CD4-positive, CD25-positive, alpha-beta regulatory T cell (primary cell): ENCODE results near the gene PTPN9. TPM values are rescaled to one million over a fixed set of nuclear protein-coding genes. Genes with fewer than 3 reads are reported as not detected.
A peak's percentile ranks its signal among the peaks of the same experiment; 100 is the strongest.
"Not testable (repeated sequence)": the region's sequence is repeated elsewhere in the genome, so short reads cannot be mapped to it uniquely, and the experiment has no call there.

Source experiments
- ATAC-seq, 2 donors: fragments of 150-1000 bp; cut with Tn5 transposase; one replicate each; pipeline ENCODE4 v1.10.0; 2021; ENCODE audit warnings: low read depth in 2 of 2, moderate number of reproducible peaks in 2 of 2, moderate library complexity in 1 of 2
- DNase-seq, 3 donors: peaks; one replicate each; pipeline versions ENCODE4 v3.0.0 to v3.0.0-alpha.2; 2012 to 2022; ENCODE audit warnings: mixed read lengths in 1 of 3
- H3K27ac ChIP-seq: one replicate; pipeline ENCODE4 v1.7.0; 2013; ENCODE audit warnings: mild to moderate bottlenecking, low read length; ENCODE audit not compliant: insufficient read depth, poor library complexity, severe bottlenecking
- H3K27me3 ChIP-seq: one replicate; pipeline ENCODE4 v1.7.0; 2013; ENCODE audit warnings: low read length; ENCODE audit not compliant: control insufficient read depth, insufficient read depth
- H3K36me3 ChIP-seq: one replicate; pipeline ENCODE4 v1.7.0; 2013; ENCODE audit warnings: mild to moderate bottlenecking, low read length, moderate library complexity; ENCODE audit not compliant: control insufficient read depth, insufficient read depth
- H3K4me1 ChIP-seq: 2 replicates; pipeline ENCODE4 v1.7.0; 2013; ENCODE audit warnings: mild to moderate bottlenecking, low read length; ENCODE audit not compliant: insufficient read depth, control insufficient read depth, poor library complexity, severe bottlenecking
- H3K4me3 ChIP-seq: one replicate; pipeline ENCODE4 v1.7.0; 2013; ENCODE audit warnings: low read depth, mild to moderate bottlenecking, low read length, moderate library complexity
- H3K9me3 ChIP-seq, 2 experiments: 1 replicate in 1 of 2; 2 replicates in 1 of 2; pipeline ENCODE4 v1.7.0; 2013; ENCODE audit warnings: low read length in 2 of 2, mild to moderate bottlenecking in 1 of 2, moderate library complexity in 1 of 2; ENCODE audit not compliant: control insufficient read depth in 2 of 2
- H3K27ac Mint-ChIP-seq, 3 donors: one replicate each; pipeline ENCODE4 v1.8.0; 2020 to 2022; ENCODE audit warnings: mild to moderate bottlenecking in 3 of 3, mixed read lengths in 3 of 3, moderate library complexity in 2 of 3
- H3K27me3 Mint-ChIP-seq: one replicate; pipeline ENCODE4 v1.8.0; 2022; ENCODE audit warnings: mild to moderate bottlenecking, mixed read lengths
- H3K36me3 Mint-ChIP-seq: one replicate; pipeline ENCODE4 v1.8.0; 2020; ENCODE audit warnings: mixed read lengths
- H3K4me1 Mint-ChIP-seq, 4 donors: one replicate each; pipeline ENCODE4 v1.8.0; 2020 to 2022; ENCODE audit warnings: mixed read lengths in 4 of 4, mild to moderate bottlenecking in 1 of 4
- H3K4me3 Mint-ChIP-seq, 4 donors: one replicate each; pipeline ENCODE4 v1.8.0; 2020 to 2022; ENCODE audit warnings: mild to moderate bottlenecking in 4 of 4, mixed read lengths in 4 of 4, moderate library complexity in 3 of 4
- H3K9me3 Mint-ChIP-seq, 7 donors: one replicate each; pipeline ENCODE4 v1.8.0; 2020 to 2022; ENCODE audit warnings: mixed read lengths in 7 of 7, mild to moderate bottlenecking in 3 of 7, moderate library complexity in 2 of 7
- polyA plus RNA-seq, 4 donors: library from polyadenylated mRNA; unstranded; fragments of 300-500 nt; fragmentation: Illumina TruSeq; gene quantifications; one replicate each; pipeline ENCODE4 v1.2.3, GENCODE V29; 2021
- total RNA-seq: library from RNA; stranded (reverse); gene quantifications from one replicate; pipeline ENCODE4 v1.2.3, GENCODE V29; 2022

The PTPN9 gene
- total and polyA plus RNA-seq, 5 donors from 2014 or later, result 18.3 to 29.8 (median 24.4) TPM

- DNase-seq, H3K27me3 ChIP-seq, H3K4me3 Mint-ChIP-seq, H3K36me3 Mint-ChIP-seq, H3K27ac ChIP-seq, H3K9me3 ChIP-seq, ATAC-seq, H3K4me1 ChIP-seq, H3K36me3 ChIP-seq, H3K27me3 Mint-ChIP-seq, H3K27ac Mint-ChIP-seq, H3K9me3 Mint-ChIP-seq, H3K4me3 ChIP-seq: not testable (repeated sequence)
- H3K4me1 Mint-ChIP-seq, result peaks cover 8 to 18% (median 11%) of the 10 kb centered on the region in 4 donors
Observed at GRCh38 chr15:75559360-75559759, 19.8 kb downstream of the PTPN9 start.

- not testable (repeated sequence) for H3K9me3 ChIP-seq, H3K27me3 ChIP-seq, DNase-seq, H3K27ac Mint-ChIP-seq, H3K36me3 Mint-ChIP-seq, H3K4me3 Mint-ChIP-seq, H3K4me1 ChIP-seq, H3K36me3 ChIP-seq, H3K27ac ChIP-seq, H3K9me3 Mint-ChIP-seq, H3K27me3 Mint-ChIP-seq, H3K4me3 ChIP-seq, ATAC-seq
- H3K4me1 Mint-ChIP-seq, result peaks cover 8 to 18% (median 11%) of the 10 kb centered on the region in 4 donors
Observed at GRCh38 chr15:75558955-75559354, 20.2 kb downstream of the PTPN9 start.

GRCh38 chr15:75554717-75555116, 24.4 kb downstream of the PTPN9 start:
- Mint-ChIP-seq H3K27me3 (no peaks in the 10 kb centered on the region), H3K9me3 (no peaks in the 10 kb centered on the region), H3K27ac (no peak overlapping the region), H3K36me3 (no peaks in the 10 kb centered on the region), H3K4me3 (no peak overlapping the region), H3K4me1 (peaks cover 8 to 20% (median 16%) of the 10 kb centered on the region in 4 donors)
- H3K9me3 ChIP-seq, result no peaks in the 10 kb centered on the region
- no peaks in the 10 kb centered on the region for H3K4me1 ChIP-seq
- DNase-seq (no peak), ATAC-seq (no peak)
- no peaks in the 10 kb centered on the region for H3K36me3 ChIP-seq
- no peak overlapping the region for H3K4me3 ChIP-seq
- H3K27me3 ChIP-seq, result no peaks in the 10 kb centered on the region
- H3K27ac ChIP-seq, result no peak overlapping the region

DNA sequence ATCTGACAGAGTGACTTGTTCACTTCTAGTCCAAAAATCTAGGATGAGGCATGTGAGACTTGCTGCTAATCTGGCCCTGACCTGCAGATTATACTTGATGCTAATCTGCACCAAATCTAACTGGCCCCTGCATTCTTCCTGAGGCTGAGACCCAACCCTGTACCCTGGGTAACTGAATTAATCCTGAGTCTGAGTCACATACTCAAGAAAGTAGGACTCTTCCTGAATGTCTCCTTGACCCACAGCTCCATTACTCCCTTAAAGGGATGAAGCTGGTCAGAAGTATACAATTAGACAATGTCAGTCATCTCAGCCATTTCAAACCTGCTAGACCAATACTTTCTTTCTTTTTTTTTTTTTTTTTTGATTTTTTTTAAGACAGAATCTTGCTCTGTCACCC, 25.5 kb downstream of the PTPN9 start:
- Mint-ChIP-seq H3K36me3 (no peaks in the 10 kb centered on the region), H3K4me1 (peaks cover 8 to 22% (median 17%) of the 10 kb centered on the region in 4 donors), H3K9me3 (no peaks in the 10 kb centered on the region), H3K27me3 (no peaks in the 10 kb centered on the region), H3K4me3 (no peak overlapping the region), H3K27ac (peak overlapping the region in 1 of 3 donors; percentile 26)
- H3K36me3 ChIP-seq, result no peaks in the 10 kb centered on the region
- H3K4me3 ChIP-seq, result no peak overlapping the region
- H3K27me3 ChIP-seq, result no peaks in the 10 kb centered on the region
- no peaks in the 10 kb centered on the region for H3K4me1 ChIP-seq
- H3K9me3 ChIP-seq, result no peaks in the 10 kb centered on the region
- H3K27ac ChIP-seq, result no peak overlapping the region
- DNase-seq (no peak), ATAC-seq (no peak)

DNA sequence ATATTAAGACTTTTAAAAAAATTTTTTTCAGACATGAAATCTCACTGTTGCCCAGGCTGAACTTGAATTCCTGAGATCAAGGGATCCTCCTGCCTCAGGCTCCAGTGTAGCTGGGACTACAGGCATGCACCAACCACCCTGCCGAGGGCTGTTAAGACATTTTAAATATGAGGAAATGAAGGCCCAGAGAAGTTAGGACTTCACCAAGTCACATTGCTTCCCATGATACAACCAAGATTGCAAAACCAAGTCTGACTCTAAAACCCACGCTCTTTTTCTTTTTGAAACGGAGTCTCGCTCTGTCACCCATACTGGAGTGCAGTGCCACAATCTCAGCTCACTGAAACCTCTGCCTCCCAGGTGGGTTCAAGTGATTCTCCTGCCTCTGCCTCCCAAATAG, 28.0 kb downstream of the PTPN9 start:
- Mint-ChIP-seq H3K36me3 (no peaks in the 10 kb centered on the region), H3K27ac (peak overlapping the region in 1 of 3 donors; percentile 20), H3K4me3 (no peak overlapping the region), H3K4me1 (peaks cover 14 to 20% (median 18%) of the 10 kb centered on the region in 4 donors), H3K27me3 (no peaks in the 10 kb centered on the region), H3K9me3 (no peaks in the 10 kb centered on the region)
- Histone ChIP-seq H3K27ac (no peak overlapping the region), H3K27me3 (no peaks in the 10 kb centered on the region), H3K9me3 (no peaks in the 10 kb centered on the region), H3K4me1 (no peaks in the 10 kb centered on the region), H3K4me3 (no peak overlapping the region), H3K36me3 (no peaks in the 10 kb centered on the region)
- ATAC-seq (no peak), DNase-seq (no peak)

- no peak overlapping the region for H3K4me3 Mint-ChIP-seq
Observed at GRCh38 chr15:75545064-75545463, 34.1 kb downstream of the PTPN9 start.

GRCh38 chr15:75544359-75544758, 34.8 kb downstream of the PTPN9 start:
- peaks cover 4% of the 10 kb centered on the region for H3K36me3 Mint-ChIP-seq

More at GRCh38 chr15:75545064-75545463, 34.1 kb downstream of the PTPN9 start:
- peaks cover 16 to 32% (median 29%) of the 10 kb centered on the region in 4 donors for H3K4me1 Mint-ChIP-seq
- no peak overlapping the region for H3K27ac ChIP-seq
- no peak for ATAC-seq
- no peaks in the 10 kb centered on the region for H3K4me1 ChIP-seq
- H3K9me3 ChIP-seq, result no peaks in the 10 kb centered on the region
- H3K27me3 ChIP-seq, result no peaks in the 10 kb centered on the region
- H3K36me3 ChIP-seq, result peaks cover 4% of the 10 kb centered on the region
- DNase-seq, result no peak
- no peak overlapping the region for H3K4me3 ChIP-seq
- peak overlapping the region in 2 of 3 donors; percentile 9 to 71 for H3K27ac Mint-ChIP-seq
- H3K36me3 Mint-ChIP-seq, result peaks cover 4% of the 10 kb centered on the region
- no peaks in the 10 kb centered on the region for H3K9me3 Mint-ChIP-seq
- no peaks in the 10 kb centered on the region for H3K27me3 Mint-ChIP-seq

GRCh38 chr15:75542949-75543545, 36.1 kb downstream of the PTPN9 start:
- H3K9me3 ChIP-seq, H3K9me3 Mint-ChIP-seq, H3K27me3 ChIP-seq, ATAC-seq, H3K4me3 ChIP-seq, H3K27me3 Mint-ChIP-seq, H3K27ac ChIP-seq, H3K27ac Mint-ChIP-seq, H3K4me1 ChIP-seq, H3K36me3 ChIP-seq, H3K4me3 Mint-ChIP-seq, DNase-seq: not testable (repeated sequence)
- H3K36me3 Mint-ChIP-seq, result peaks cover 12% of the 10 kb centered on the region
- H3K4me1 Mint-ChIP-seq, result peaks cover 24 to 40% (median 33%) of the 10 kb centered on the region in 4 donors

More at GRCh38 chr15:75544359-75544758, 34.8 kb downstream of the PTPN9 start:
- H3K4me3 Mint-ChIP-seq, result no peak overlapping the region
- DNase-seq (no peak), ATAC-seq (no peak)
- H3K36me3 ChIP-seq, result peaks cover 4% of the 10 kb centered on the region
- peak overlapping the region in 2 of 3 donors; percentile 60 to 71 for H3K27ac Mint-ChIP-seq
- no peaks in the 10 kb centered on the region for H3K27me3 Mint-ChIP-seq
- H3K9me3 Mint-ChIP-seq, result no peaks in the 10 kb centered on the region
- H3K9me3 ChIP-seq, result no peaks in the 10 kb centered on the region
- H3K4me1 Mint-ChIP-seq, result peaks cover 20 to 36% (median 28%) of the 10 kb centered on the region in 4 donors
- H3K27ac ChIP-seq, result no peak overlapping the region
- H3K4me1 ChIP-seq, result no peaks in the 10 kb centered on the region
- H3K4me3 ChIP-seq, result no peak overlapping the region
- H3K27me3 ChIP-seq, result no peaks in the 10 kb centered on the region
